Mucosa of gallbladder (tissue), 1 donor: Measurements from ENCODE around the gene SIRT4. TPM values are rescaled to one million over a fixed set of nuclear protein-coding genes. Genes with fewer than 3 reads are reported as not detected.

Source experiments
- total RNA-seq: library from RNA; stranded (reverse); gene quantifications from one replicate; pipeline ENCODE4 v1.2.1, GENCODE V29; 2021
- donor health status: DM: no; HTN: no; CAD: no.

The SIRT4 gene
- total RNA-seq, 1 donor from 2014 or later, result 3.8 TPM

Other genes with a start within 250 kb of the SIRT4 start
- 53.1 TPM for gene RAB35, start 185.6 kb upstream of the SIRT4 start, total RNA-seq
- 80.4 TPM for gene GCN1, start 107.6 kb upstream of the SIRT4 start, total RNA-seq
- 1,053 TPM for gene RPLP0, start 101.2 kb upstream of the SIRT4 start, total RNA-seq
- gene PXN, start 36.6 kb upstream of the SIRT4 start, total RNA-seq, result 119 TPM
- gene RNU4-2, start 10.4 kb upstream of the SIRT4 start, total RNA-seq, result 5,171 TPM
- 1,216 TPM for gene RNU4-1, start 9.1 kb upstream of the SIRT4 start, total RNA-seq
- 4.7 TPM for gene PLA2G1B, start 25.5 kb downstream of the SIRT4 start, total RNA-seq
- 2.6 TPM for gene MSI1, start 66.8 kb downstream of the SIRT4 start, total RNA-seq
- 375 TPM for gene COX6A1, start 135.8 kb downstream of the SIRT4 start, total RNA-seq
- 16.1 TPM for gene TRIAP1, start 144.1 kb downstream of the SIRT4 start, total RNA-seq
- gene GATC, start 144.1 kb downstream of the SIRT4 start, total RNA-seq, result 30.2 TPM
- 134 TPM for gene SRSF9, start 167.4 kb downstream of the SIRT4 start, total RNA-seq
- 393 TPM for gene DYNLL1, start 193.8 kb downstream of the SIRT4 start, total RNA-seq
- 31.6 TPM for gene COQ5, start 226.8 kb downstream of the SIRT4 start, total RNA-seq
- gene RNF10, start 232.0 kb downstream of the SIRT4 start, total RNA-seq, result 195 TPM